Measurements from ENCODE around the gene PIP4K2A. TPM values are rescaled to one million over a fixed set of nuclear protein-coding genes. Genes with fewer than 3 reads are reported as not detected.

PIP4K2A gene
- total RNA-seq, 4 donors from 2014 or later, result 2.6 to 14.9 (median 12.4) TPM

DNA sequence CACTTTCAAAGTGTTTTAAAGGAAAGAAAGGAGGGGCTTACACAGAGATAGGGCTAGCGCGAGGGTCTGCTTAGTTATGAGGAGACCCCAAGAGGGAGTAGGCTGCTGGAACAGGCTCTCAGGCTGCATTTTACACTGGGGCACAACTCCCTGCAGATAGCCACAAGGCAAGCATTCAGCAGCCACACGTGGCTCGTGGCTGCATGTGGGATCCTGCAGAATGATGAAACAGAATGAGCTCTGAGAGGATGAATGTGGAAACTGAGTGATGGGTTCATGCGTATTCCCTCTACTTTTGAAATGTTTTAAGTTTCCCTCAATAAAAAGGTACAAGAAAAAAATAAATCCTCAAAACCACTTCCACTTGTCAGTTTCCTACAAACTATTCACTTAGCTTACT lies 37.0 kb downstream of the PIP4K2A start:
- intact Hi-C loops (cut with DNase I; ENCODE audit: low total_unique reads), result loop anchor here (10.0 kb wide), 1 partner anchor 1143 kb away; the partner anchor contains the start of gene MLLT10

DNA sequence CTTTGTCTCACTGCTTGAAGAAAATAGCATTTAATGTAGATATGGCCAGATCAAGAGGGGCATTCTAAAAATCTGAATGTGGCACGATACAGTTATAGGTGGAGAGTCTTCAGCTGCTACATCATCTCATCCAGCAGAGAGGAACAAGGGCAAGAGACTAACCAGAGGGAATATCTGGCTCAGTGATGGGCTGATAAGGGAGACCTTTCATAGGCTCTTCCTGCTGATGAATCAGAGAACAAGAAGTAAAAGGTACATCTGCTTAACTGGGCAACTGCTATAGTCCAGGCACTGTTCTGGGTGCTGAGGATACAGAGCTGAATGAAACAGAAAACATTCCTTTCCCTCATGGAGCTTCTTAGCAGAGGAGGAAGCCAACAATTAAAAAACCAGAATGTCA lies 37.9 kb downstream of the PIP4K2A start:
- Histone ChIP-seq H3K9me3 (no peaks in the 10 kb centered on the region), H3K4me1 (peaks cover 0 to 28% (median 0%) of the 10 kb centered on the region in 4 donors), H3K27ac (no peak overlapping the region), H3K36me3 (no peaks in the 10 kb centered on the region), H3K27me3 (no peaks in the 10 kb centered on the region), H3K4me3 (no peak overlapping the region)
- no peak for DNase-seq
- intact Hi-C loops (cut with DNase I; ENCODE audit: low total_unique reads), result loop anchor here (10.0 kb wide), 1 partner anchor 1142 kb away; the partner anchor contains the start of gene MLLT10
- TF ChIP-seq POLR2A (IDR thresholded peaks at IDR 0.05), result no peak
- TF ChIP-seq EP300 (IDR thresholded peaks at IDR 0.05; ENCODE audit: low read depth), result no peak
- 96% methylated on average over 1 of the region's 1 CpG; no CpG with 5 or more reads in 1 of the 2 donors for WGBS, 2 donors (ENCODE audit: low coverage in 1 of 2)
- in situ Hi-C loops (cut with MboI; ENCODE audit: low pct_ligation_motif_present in 1 of 4, low pct_unique_long_range_greater_than_20kb in 1 of 4, low sequenced_read_pairs in 3 of 4), result no loop called here

More for the DNA sequence above, 37.0 kb downstream of the PIP4K2A start:
- H3K36me3 ChIP-seq, result no peaks in the 10 kb centered on the region
- TF ChIP-seq POLR2AphosphoS5 (IDR thresholded peaks at IDR 0.05) (no peak), EP300 (IDR thresholded peaks at IDR 0.05; ENCODE audit: low read depth) (no peak), POLR2A (IDR thresholded peaks at IDR 0.05) (no peak)
- 88 to 94% methylated on average over 1 to 5 of the region's 5 CpGs for WGBS, 2 donors (ENCODE audit: low coverage in 1 of 2)
- H3K9me3 ChIP-seq, result no peaks in the 10 kb centered on the region
- no peaks in the 10 kb centered on the region for H3K27me3 ChIP-seq
- no peak for DNase-seq
- peaks cover 0 to 37% (median 2%) of the 10 kb centered on the region in 4 donors for H3K4me1 ChIP-seq
- no peak overlapping the region for H3K4me3 ChIP-seq
- no peak overlapping the region for H3K27ac ChIP-seq
- in situ Hi-C loops (cut with MboI; ENCODE audit: low pct_ligation_motif_present in 1 of 4, low pct_unique_long_range_greater_than_20kb in 1 of 4, low sequenced_read_pairs in 3 of 4), result no loop called here

GRCh38 chr10:22674573-22674930 lies 39.8 kb downstream of the PIP4K2A start:
- peaks cover 0 to 24% (median 0%) of the 10 kb centered on the region in 4 donors for H3K4me1 ChIP-seq
- no peaks in the 10 kb centered on the region for H3K36me3 ChIP-seq
- TF ChIP-seq EP300 (IDR thresholded peaks at IDR 0.05; ENCODE audit: low read depth) (no peak), POLR2AphosphoS5 (IDR thresholded peaks at IDR 0.05) (no peak), POLR2A (IDR thresholded peaks at IDR 0.05) (no peak)
- TF ChIP-seq, protein P1, sequence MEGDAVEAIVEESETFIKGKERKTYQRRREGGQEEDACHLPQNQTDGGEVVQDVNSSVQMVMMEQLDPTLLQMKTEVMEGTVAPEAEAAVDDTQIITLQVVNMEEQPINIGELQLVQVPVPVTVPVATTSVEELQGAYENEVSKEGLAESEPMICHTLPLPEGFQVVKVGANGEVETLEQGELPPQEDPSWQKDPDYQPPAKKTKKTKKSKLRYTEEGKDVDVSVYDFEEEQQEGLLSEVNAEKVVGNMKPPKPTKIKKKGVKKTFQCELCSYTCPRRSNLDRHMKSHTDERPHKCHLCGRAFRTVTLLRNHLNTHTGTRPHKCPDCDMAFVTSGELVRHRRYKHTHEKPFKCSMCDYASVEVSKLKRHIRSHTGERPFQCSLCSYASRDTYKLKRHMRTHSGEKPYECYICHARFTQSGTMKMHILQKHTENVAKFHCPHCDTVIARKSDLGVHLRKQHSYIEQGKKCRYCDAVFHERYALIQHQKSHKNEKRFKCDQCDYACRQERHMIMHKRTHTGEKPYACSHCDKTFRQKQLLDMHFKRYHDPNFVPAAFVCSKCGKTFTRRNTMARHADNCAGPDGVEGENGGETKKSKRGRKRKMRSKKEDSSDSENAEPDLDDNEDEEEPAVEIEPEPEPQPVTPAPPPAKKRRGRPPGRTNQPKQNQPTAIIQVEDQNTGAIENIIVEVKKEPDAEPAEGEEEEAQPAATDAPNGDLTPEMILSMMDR (IDR thresholded peaks at IDR 0.05), result no peak
- H3K27ac ChIP-seq, result no peak overlapping the region
- no peaks in the 10 kb centered on the region for H3K27me3 ChIP-seq
- in situ Hi-C loops (cut with MboI; ENCODE audit: low pct_ligation_motif_present in 1 of 4, low pct_unique_long_range_greater_than_20kb in 1 of 4, low sequenced_read_pairs in 3 of 4), result no loop called here
- 52 to 69% methylated on average over 3 of the region's 3 CpGs for WGBS, 2 donors (ENCODE audit: low coverage in 1 of 2)
- intact Hi-C loops (cut with DNase I; ENCODE audit: low total_unique reads), result loop anchor here (10.0 kb wide), 1 partner anchor 1140 kb away; the partner anchor contains the start of gene MLLT10
- H3K9me3 ChIP-seq, result no peaks in the 10 kb centered on the region
- no peak overlapping the region for H3K4me3 ChIP-seq
- no peak for DNase-seq

DNA sequence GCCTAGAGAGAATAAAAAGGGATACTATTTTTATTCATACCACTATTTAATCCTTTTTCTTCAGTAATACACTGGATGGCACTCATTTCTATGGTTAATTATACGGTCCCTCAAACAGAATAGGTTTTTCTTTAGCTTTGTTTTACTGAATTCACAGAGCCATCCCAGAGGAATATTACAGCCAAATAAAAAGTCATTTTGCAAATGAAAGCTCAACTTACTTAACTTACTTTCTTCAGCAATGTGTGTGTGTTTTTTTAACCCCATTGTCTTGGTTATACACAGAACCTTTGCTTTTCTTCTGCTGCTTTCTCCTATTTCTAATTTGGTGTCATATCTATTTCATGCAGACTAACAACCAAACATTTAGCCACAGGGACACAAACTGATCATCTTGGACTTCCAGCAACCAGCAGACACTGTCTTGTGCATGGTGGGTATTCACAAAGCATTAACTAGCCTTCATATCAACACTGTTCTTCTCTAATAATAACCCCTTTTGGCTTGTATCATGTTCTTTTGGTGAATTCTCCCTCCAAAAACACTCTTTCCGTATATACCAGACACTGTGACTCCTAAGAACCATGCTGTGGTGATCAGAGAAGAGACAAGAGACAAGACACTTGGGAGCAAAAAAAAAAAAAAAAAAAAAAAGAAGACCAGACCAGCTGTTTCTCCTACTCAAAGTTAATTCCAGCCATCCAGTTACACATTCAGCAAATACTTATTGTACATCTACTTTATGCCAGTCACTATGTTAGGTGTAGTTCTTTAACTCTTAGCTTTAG lies 40.4 kb downstream of the PIP4K2A start:
- H3K4me3 ChIP-seq, result no peak overlapping the region
- no peak for DNase-seq
- no peaks in the 10 kb centered on the region for H3K36me3 ChIP-seq
- in situ Hi-C loops (cut with MboI; ENCODE audit: low pct_ligation_motif_present in 1 of 4, low pct_unique_long_range_greater_than_20kb in 1 of 4, low sequenced_read_pairs in 3 of 4) (no loop called here), intact Hi-C loops (cut with DNase I; ENCODE audit: low total_unique reads) (loop anchor here (10.0 kb wide), 1 partner anchor 1139 kb away; the partner anchor contains the start of gene MLLT10)
- H3K27ac ChIP-seq, result no peak overlapping the region
- H3K9me3 ChIP-seq, result no peaks in the 10 kb centered on the region
- H3K27me3 ChIP-seq, result no peaks in the 10 kb centered on the region
- H3K4me1 ChIP-seq, result peaks cover 0 to 29% (median 0%) of the 10 kb centered on the region in 4 donors
- whole genome bisulfite sequencing, 2 donors (ENCODE audit: low coverage in 1 of 2), result 78 to 79% methylated on average over 2 of the region's 2 CpGs
- no peak for TF ChIP-seq POLR2A (IDR thresholded peaks at IDR 0.05)
- no peak for TF ChIP-seq POLR2AphosphoS5 (IDR thresholded peaks at IDR 0.05)
- TF ChIP-seq, protein P1 (IDR thresholded peaks at IDR 0.05), result no peak
- no peak for TF ChIP-seq EP300 (IDR thresholded peaks at IDR 0.05; ENCODE audit: low read depth)

DNA sequence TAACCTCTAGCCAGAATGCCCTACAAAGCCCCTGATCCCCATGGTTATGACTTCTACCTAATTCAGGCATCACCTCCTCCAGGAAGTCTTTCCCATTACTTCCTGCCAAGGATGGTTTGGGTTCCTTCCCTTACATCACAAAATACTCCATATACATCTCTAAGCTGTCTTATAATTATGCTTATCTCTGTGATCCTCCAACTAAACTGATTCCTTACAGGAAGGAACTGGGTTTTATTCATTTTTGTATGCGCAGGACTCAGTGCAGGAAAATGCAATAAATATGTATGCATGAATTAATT lies 41.3 kb downstream of the PIP4K2A start:
- Histone ChIP-seq H3K27ac (no peak overlapping the region), H3K36me3 (no peaks in the 10 kb centered on the region), H3K4me3 (no peak overlapping the region), H3K4me1 (peaks cover 0 to 37% (median 3%) of the 10 kb centered on the region in 4 donors), H3K27me3 (no peaks in the 10 kb centered on the region), H3K9me3 (no peaks in the 10 kb centered on the region)
- intact Hi-C loops (cut with DNase I; ENCODE audit: low total_unique reads), result loop anchor here (10.0 kb wide), 1 partner anchor 1138 kb away; the partner anchor contains the start of gene MLLT10
- no peak for DNase-seq
- in situ Hi-C loops (cut with MboI; ENCODE audit: low pct_ligation_motif_present in 1 of 4, low pct_unique_long_range_greater_than_20kb in 1 of 4, low sequenced_read_pairs in 3 of 4), result no loop called here
- WGBS, 2 donors (ENCODE audit: low coverage in 1 of 2), result 89 to 100% methylated on average over 1 of the region's 1 CpG
- TF ChIP-seq EP300 (IDR thresholded peaks at IDR 0.05; ENCODE audit: low read depth), result no peak
- TF ChIP-seq, protein P1 (IDR thresholded peaks at IDR 0.05), result no peak
- TF ChIP-seq POLR2A (IDR thresholded peaks at IDR 0.05), result no peak
- no peak for TF ChIP-seq POLR2AphosphoS5 (IDR thresholded peaks at IDR 0.05)
